Femur (tissue), 1 donor: Measurements from ENCODE around the gene CASP7.

Source experiments
- DNase-seq: peaks from one replicate; pipeline ENCODE4 v3.0.0-alpha.2; 2017

Gene CASP7

GRCh38 chr10:113712755-113713639 lies 33.3 kb downstream of the CASP7 start:
- DNase-seq: no peak

DNA sequence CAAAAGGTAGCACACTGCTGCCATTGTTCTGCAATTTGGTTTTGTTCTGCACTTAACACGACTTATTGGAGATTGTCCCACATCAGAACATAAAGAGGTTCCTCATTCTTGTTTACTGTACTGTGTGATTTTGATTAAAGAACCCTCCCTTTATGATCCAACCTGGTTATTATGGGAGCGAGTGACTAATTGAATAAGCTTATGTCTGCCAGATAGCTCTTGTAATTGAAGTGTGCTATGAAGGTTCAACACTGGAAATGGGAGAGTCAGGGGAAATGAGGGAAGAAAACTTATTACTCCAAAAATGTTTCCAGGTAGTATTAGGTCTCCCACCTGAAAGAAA lies 33.9 kb downstream of the CASP7 start:
- DNase-seq: no peak

DNA sequence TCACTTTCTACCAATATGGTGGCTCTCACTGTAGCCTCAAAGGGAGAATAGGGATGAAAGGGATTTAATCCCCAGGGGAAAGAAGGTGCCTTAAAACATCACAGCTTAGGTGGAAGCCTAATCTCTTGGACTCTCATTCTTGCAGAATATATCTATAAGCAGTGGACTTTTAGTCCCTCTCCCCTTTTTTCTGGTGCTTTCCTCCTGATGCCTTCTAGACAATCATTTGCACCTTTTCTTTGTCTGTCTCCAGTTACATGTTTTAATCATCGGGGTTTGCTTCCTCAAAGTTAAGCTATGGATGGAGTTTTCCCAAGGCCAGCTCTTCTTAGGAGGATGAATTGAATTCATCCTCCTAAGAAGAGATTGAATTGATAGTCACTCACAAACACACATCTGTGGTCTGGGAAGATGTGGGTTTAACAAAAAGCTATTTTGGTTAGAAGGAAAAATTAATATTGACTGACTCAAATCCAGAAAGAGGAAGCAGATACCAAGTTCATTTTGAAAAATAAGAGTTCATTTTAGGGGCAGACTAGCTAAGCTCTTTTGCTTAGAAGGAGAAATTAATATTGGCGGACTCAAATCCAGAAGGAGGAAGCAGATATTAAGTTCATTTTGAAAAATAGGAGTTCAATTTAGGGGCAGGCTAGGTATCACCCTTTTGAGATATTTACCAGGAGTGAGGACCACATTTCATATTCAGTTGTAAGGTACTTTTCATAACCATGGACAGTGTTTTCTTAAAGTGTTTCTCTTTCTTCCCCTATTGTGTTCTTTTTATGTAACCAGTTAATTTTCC lies 36.6 kb downstream of the CASP7 start:
- DNase-seq: no peak

- DNase-seq: no peak
These were observed 39.5 kb downstream of the CASP7 start for GRCh38 chr10:113718969-113719822.

GRCh38 chr10:113720386-113720785 lies 40.7 kb downstream of the CASP7 start:
- DNase-seq: no peak

DNA sequence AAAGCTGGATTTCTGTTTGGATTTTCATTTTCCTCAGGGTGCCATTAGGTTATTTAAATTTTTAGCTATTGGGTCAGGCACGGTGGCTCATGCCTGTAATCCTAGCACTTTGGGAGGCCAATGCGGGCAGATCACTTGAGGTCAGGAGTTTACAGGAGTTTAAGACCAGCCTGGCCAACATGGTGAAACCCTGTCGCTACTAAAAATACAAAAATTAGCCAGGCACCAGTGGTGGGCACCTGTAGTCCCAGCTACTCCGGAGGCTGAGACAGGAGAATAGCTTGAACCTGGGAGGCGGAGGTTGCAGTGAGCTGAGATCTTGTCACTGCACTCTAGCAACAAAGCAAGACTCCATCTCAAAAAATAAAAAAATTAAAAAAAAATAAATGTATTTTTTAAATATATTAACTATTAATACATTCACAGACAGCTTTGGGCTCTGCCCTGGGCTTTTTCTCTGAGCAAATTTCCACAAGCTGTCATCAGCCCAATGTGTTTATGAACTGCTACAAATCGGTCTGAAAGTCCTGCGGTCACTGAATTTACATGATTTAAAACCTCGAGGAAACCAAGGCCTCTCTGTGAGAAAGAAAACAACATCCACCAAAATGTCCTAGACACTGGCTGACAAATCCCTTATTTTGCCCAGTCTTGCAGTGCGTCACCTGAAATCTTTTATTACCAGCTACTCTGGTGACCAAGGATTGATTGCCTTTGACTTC lies 52.6 kb downstream of the CASP7 start:
- DNase-seq: no peak

DNA sequence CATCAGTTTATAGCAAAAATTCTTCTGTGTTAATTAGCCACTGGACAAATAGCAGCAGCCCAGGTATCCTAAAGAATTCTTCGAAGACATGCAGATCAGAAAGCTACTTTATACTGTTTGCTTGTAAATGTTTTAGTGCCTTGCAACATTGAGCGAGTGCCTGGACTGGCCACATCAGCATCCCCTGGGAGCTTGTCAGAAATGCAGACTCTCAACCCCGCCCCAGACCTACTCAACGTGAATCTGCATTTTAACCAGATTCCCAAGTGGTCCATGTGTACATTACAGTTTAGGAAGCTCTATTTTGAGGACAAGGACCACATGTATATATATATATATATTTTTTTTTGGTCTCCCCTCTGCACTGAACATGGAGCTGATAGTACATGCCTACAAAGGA lies 53.3 kb downstream of the CASP7 start:
- no peak for DNase-seq

- DNase-seq: no peak
These were observed 53.9 kb downstream of the CASP7 start for GRCh38 chr10:113733635-113734034.

DNA sequence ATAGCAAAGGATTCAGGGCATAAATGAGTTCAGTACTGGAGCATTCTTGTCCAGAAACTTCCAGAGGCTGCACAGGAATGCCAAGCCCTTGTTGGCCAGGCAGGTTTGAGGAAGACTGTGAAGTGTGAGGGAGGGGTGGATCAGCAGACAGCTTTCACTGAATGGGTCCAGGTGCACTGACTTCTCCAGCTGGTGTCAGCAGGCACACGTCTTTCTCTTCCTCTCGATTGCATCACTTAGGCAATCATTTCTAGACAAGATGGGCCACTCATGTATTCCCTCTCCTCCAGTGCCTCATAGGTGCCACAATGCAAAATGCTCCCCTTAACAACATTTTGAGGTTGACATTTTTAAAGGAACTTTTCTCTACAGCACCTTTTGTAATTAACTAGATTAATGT lies 56.2 kb downstream of the CASP7 start:
- DNase-seq: no peak

GRCh38 chr10:113736576-113736975 lies 56.9 kb downstream of the CASP7 start:
- DNase-seq: no peak

GRCh38 chr10:113739031-113739430 lies 59.3 kb downstream of the CASP7 start:
- DNase-seq: no peak

GRCh38 chr10:113739577-113739976 lies 59.9 kb downstream of the CASP7 start:
- DNase-seq: no peak

- no peak for DNase-seq
These were observed 61.1 kb downstream of the CASP7 start for GRCh38 chr10:113740850-113741249.

GRCh38 chr10:113742466-113742865 lies 62.8 kb downstream of the CASP7 start:
- no peak for DNase-seq

- no peak for DNase-seq
These were observed 63.9 kb downstream of the CASP7 start for GRCh38 chr10:113743594-113743993.

DNA sequence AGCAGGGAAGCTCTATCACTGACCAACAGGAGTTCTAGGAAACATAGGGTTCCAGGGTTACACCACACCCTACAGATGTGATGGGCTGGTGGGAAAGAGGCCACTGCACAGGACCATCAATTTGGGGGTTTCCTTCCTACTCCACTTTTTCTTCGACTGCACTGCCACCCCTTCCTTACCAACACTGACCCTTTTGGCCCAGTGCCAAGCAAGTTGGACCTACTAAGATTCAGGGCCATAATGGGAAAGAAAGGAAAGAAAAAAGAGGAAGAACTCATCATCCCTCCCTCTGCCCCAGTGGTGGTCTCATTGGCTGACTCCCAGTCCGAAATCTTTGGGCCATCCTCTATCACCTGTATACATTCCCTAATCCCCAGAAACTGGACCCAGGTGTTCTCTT lies 65.7 kb downstream of the CASP7 start:
- DNase-seq: no peak

DNA sequence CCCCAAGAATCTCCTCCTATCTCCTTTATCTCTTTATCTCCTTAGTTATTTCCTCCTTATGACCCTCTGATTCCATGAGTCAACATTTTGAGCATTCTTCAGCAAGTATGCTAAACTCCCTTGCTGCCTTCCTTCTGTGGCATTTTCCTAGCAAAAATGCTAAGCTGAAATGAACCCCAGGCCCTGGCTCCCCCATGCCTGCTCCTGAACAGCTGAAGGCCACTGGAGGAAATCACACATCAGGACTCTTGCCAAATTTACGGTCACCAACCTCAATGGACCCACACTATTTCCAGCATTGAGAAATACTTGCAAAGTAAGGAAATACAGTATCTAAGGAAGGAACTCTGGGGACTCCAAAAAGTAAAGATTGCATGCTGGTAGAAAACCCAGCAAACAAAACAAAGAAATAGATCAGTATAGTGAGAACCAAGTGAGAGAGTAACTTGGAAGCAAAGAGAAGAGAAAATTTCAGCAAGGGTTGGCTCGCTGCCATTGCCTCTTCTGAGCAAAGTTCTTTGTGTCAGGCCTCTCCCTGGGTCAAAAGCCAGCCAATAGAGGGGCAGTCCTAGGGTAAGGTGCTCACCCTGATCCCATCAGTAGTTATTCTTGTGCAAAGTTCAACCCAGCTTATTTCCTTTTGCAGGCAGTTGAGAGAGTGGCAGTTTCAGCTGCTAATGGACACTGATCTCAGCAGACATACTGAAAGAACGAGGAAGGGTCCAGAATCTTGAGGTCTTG lies 66.7 kb downstream of the CASP7 start:
- no peak for DNase-seq

- no peak for DNase-seq
These were observed 71.5 kb downstream of the CASP7 start, which contains the start of gene PLEKHS1 for GRCh38 chr10:113751181-113751732. TSS of gene PLEKHS1 (plus strand) at chr10:113751682. CDS start at chr10:113755278, 3,596 bp downstream.

- DNase-seq: no peak
These were observed 72.8 kb downstream of the CASP7 start for GRCh38 chr10:113752553-113752952.

DNA sequence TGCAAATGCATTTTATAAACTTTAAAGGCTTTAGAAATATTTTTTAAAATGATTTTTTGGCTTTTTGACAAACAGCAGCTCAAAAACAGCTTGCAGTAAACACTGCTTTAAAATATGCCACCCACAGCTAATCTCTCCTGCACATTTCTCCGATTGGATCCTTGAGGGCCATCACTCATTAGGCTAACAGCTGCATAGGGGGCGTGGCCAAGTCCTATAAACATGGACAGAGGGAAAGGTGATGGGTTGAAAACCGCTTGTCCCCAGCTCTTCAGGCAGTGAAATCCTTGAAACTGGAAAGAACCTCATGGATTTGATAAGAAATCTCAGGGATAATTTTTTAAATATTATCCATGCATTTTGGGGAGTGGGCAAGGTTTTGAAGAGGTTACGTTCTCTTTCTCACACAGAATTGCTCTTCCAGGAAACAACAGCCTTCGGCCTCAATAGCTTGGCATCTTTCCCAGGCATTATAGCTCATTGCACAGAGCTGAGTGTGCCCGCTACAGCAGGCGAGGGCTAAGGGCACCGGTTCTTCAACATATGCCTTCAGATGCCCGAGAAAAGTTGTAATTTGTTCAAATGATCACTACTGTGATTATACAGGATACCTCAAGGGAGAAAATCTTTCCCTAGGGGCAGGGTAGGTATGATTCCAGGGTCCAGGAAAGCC lies 73.4 kb downstream of the CASP7 start:
- DNase-seq: no peak

DNA sequence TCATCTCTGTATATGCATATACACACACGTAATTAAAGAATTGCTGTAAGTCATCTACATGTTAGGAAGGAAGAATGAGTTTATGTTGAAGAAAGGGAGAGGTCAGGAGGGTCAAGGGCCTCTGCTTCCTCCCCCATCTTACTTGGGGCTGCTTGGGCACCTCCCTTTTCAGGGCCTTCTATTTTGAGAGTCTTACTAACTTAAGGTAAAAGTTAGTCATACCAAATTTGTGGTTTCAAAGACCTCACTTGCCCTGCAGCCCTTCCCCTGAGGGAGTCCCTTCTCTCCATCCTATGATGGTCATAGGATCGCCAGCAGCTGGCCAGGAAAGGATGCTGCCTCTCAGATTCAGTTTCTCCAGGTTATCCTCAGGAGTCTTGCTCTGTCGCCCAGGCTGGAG lies 74.4 kb downstream of the CASP7 start:
- no peak for DNase-seq
